ENCODE data around the gene CTDNEP1. TPM values are rescaled to one million over a fixed set of nuclear protein-coding genes. Genes with fewer than 3 reads are reported as not detected.

CTDNEP1 gene
- polyA plus RNA-seq, 2 of the 4 experiments (the other 2 are of a cell fraction) = 145 to 161 TPM

DNA sequence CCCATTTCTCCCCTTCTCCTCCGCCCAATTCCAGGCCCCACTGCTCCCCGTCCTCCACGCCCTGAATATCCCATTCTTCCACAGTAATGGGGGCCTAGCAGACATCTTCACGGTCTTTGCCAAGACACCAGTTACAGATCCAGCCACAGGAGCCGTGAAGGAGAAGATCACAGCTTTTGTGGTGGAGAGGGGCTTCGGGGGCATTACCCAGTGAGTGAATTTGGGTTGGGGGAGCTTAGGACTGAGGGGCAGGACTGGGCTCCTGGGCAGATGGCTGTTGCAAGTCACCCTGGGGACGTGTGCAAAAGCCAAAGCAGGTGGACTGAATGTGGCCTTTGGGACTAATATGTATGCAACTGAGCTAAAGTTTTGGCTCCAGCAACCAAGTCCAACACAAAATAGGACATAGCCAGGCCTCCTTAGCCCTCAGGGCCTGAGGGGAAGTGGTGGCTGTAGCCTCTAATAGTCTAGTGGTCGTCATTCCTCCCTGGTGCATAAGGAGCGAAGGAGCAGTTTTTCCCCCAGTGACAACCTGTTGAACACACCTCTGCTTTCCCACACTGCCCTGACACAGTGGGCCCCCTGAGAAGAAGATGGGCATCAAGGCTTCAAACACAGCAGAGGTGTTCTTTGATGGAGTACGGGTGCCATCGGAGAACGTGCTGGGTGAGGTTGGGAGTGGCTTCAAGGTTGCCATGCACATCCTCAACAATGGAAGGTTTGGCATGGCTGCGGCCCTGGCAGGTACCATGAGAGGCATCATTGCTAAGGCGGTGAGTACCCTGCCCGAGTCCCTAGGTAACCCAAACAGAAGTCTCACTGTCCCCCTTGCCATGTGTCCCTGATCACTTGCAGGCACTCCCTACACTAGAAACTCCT is 29.2 kb downstream of the CTDNEP1 start:
- Histone ChIP-seq H3K4me1 (peaks cover 30% of the 10 kb centered on the region), H3K4me3 (no peak overlapping the region), H3K9me3 (no peaks in the 10 kb centered on the region), H3K4me2 (no peak overlapping the region), H3K27ac (no peak overlapping the region)
- peak; percentile 67; the same call in 1 of the 2 replicates for TF ChIP-seq POLR2AphosphoS2 (conservative IDR thresholded peaks at IDR 0.05; ENCODE audit: low read length)
- 0 out of 2 replicates have a peak, but pooled peaks have one; percentile 4 for TF ChIP-seq POLR2A (IDR thresholded peaks at IDR 0.05; ENCODE audit: low read length)
- peak; percentile 19 to 37; a peak in 2 of 5 replicates for TF ChIP-seq JUN (IDR thresholded peaks at IDR 0.05)
- TF ChIP-seq CBX2 (IDR thresholded peaks at IDR 0.05; ENCODE audit: borderline replicate concordance, low read depth) = no peak
- POLR2A ChIA-PET = interaction anchor here (0.8 to 0.9 kb wide), 2 partner anchors 12 to 16 kb away, joined by 3 read pairs; partner anchors contain the start of gene DVL2
- WGBS (ENCODE audit: missing lambda C conversion rate) = 88% methylated on average over 15 of the region's 15 CpGs
- no peak for ATAC-seq
- no peak for FAIRE-seq
- CTCF ChIA-PET = interaction anchor here (1.0 to 10.0 kb wide), 8 partner anchors 15 to 177 kb away, joined by 3 to 169 read pairs (median 6); partner anchors contain the start of genes DVL2, GABARAP and PHF23
- DNase-seq (ENCODE audit: low read depth in 1 of 2, low spot score in 1 of 2) = no peak

DNA sequence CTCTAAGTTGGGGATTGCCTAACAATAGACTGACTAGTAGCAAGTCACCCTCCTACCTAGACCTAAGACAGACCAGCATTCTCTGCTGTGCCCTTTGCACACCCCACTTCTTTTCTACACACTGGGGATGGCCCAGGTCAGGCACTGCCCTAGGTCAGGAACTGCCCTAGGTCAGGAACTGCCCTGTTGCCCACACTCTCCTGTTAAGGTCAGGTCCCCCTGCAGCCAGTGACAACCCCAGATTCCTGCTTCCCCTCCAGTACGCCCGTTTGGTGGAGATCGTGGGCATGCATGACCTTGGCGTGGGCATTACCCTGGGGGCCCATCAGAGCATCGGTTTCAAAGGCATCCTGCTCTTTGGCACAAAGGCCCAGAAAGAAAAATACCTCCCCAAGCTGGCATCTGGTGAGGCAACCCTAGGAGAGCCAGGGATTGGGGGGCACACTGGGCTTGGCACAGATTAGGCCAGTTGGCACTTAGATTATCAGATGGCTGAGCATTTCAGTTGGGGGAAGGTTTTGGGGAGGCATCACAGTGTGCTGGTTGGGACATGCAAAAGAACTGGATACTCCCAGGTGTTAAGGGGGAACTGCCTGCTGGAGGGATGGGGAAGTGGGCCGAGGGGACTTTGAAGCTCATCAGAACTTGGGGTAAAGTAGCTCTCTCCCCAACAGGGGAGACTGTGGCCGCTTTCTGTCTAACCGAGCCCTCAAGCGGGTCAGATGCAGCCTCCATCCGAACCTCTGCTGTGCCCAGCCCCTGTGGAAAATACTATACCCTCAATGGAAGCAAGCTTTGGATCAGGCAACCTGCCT is 30.0 kb downstream of the CTDNEP1 start:
- POLR2A ChIA-PET = interaction anchor here (0.8 to 2.7 kb wide), 8 partner anchors 8 to 93 kb away, joined by 3 to 63 read pairs (median 4); partner anchors contain the start of genes DVL2, GABARAP, PHF23 and SLC2A4
- no peak; the same call in 1 of the 2 replicates for TF ChIP-seq TP53 (CRISPR knock-in tag; IDR thresholded peaks at IDR 0.05)
- no peak for TF ChIP-seq JUNB (IDR thresholded peaks at IDR 0.05)
- TF ChIP-seq, protein P1, sequence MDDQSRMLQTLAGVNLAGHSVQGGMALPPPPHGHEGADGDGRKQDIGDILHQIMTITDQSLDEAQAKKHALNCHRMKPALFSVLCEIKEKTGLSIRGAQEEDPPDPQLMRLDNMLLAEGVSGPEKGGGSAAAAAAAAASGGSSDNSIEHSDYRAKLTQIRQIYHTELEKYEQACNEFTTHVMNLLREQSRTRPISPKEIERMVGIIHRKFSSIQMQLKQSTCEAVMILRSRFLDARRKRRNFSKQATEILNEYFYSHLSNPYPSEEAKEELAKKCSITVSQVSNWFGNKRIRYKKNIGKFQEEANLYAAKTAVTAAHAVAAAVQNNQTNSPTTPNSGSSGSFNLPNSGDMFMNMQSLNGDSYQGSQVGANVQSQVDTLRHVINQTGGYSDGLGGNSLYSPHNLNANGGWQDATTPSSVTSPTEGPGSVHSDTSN (IDR thresholded peaks at IDR 0.05) = peak; percentile 14
- no peak for DNase-seq (ENCODE audit: low read depth in 1 of 2, low spot score in 1 of 2)
- peaks cover 36% of the 10 kb centered on the region for H3K4me1 ChIP-seq
- WGBS (ENCODE audit: missing lambda C conversion rate) = 90% methylated on average over 10 of the region's 10 CpGs
- ATAC-seq = peak in 1 of 2 experiments; percentile 0; a peak in 2 of 6 replicates
- H3K27ac ChIP-seq = peak overlapping the region in 1 of 2 experiments; percentile 98; a peak in 4 of 6 replicates
- CTCF ChIA-PET = interaction anchor here (0.6 to 10.0 kb wide), 26 partner anchors 12 to 644 kb away, joined by 3 to 169 read pairs (median 4); partner anchors contain the start of genes DVL2, GABARAP and PHF23
- H3K9me3 ChIP-seq = no peaks in the 10 kb centered on the region
- peak overlapping the region; percentile 86 for H3K4me2 ChIP-seq
- FAIRE-seq = no peak
- no peak overlapping the region for H3K4me3 ChIP-seq

DNA sequence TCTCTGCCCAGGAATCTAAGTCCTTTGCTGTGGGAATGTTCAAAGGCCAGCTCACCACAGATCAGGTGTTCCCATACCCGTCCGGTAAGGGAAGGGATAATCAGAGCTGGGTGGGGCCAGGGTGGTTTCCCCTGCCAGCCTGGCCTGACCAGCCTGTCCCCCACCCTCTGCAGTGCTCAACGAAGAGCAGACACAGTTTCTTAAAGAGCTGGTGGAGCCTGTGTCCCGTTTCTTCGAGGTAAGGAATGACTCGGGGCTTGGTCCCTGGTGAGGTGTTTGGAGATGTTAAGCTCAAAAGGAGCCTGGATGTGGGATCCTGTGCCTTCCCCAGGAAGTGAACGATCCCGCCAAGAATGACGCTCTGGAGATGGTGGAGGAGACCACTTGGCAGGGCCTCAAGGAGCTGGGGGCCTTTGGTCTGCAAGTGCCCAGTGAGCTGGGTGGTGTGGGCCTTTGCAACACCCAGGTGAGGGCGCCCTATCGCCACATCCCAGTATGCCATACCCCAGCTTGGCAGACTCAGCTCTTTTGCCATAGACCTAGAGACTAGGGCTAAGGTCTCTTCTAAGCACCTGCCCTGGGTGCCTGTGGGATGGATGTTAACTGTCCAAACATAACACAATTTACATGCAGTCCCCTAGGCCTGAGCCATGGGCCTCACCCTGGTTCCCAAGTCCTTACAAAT is 30.8 kb downstream of the CTDNEP1 start:
- CTCF ChIA-PET = interaction anchor here (0.5 to 10.0 kb wide), 30 partner anchors 11 to 644 kb away, joined by 3 to 169 read pairs (median 4); partner anchors contain the start of genes DVL2, GABARAP and PHF23
- POLR2A ChIA-PET = interaction anchor here (0.6 to 2.7 kb wide), 9 partner anchors 9 to 349 kb away, joined by 3 to 63 read pairs (median 5); partner anchors contain the start of genes DVL2, GABARAP, PHF23 and SLC2A4
- ATAC-seq = peak; percentile 55 to 76
- WGBS (ENCODE audit: missing lambda C conversion rate) = 9% methylated on average over 11 of the region's 11 CpGs
- DNase-seq (ENCODE audit: low read depth in 1 of 2, low spot score in 1 of 2) = peak; percentile 87 to 92
- peak; percentile 91 for FAIRE-seq
- TF ChIP-seq POLR2A (IDR thresholded peaks at IDR 0.05; ENCODE audit: low read length) (peak; percentile 30), CHD2 (IDR thresholded peaks at IDR 0.05; ENCODE audit: low read length, partially characterized antibody) (no peak), EHF (CRISPR knock-in tag; IDR thresholded peaks at IDR 0.05) (no peak), CEBPB (IDR thresholded peaks at IDR 0.05) (peak in 1 of 2 experiments; percentile 18; a peak in 1 of 4 replicates), JUN (IDR thresholded peaks at IDR 0.05) (peak in 1 of 2 experiments; percentile 12; a peak in 2 of 5 replicates), SMC3 (IDR thresholded peaks at IDR 0.05) (peak; percentile 46; the same call in 2 of the 3 replicates), RAD21 (conservative IDR thresholded peaks at IDR 0.05 in 1 of 2, IDR thresholded peaks at IDR 0.05 in 1 of 2) (peak; percentile 60 to 69), MAFK (IDR thresholded peaks at IDR 0.05; ENCODE audit: partially characterized antibody) (peak; percentile 93)
- TF ChIP-seq, protein P2, sequence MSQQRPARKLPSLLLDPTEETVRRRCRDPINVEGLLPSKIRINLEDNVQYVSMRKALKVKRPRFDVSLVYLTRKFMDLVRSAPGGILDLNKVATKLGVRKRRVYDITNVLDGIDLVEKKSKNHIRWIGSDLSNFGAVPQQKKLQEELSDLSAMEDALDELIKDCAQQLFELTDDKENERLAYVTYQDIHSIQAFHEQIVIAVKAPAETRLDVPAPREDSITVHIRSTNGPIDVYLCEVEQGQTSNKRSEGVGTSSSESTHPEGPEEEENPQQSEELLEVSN (IDR thresholded peaks at IDR 0.05; ENCODE audit: borderline replicate concordance, low read depth) = no peak
- TF ChIP-seq, protein P3, sequence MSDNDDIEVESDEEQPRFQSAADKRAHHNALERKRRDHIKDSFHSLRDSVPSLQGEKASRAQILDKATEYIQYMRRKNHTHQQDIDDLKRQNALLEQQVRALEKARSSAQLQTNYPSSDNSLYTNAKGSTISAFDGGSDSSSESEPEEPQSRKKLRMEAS (IDR thresholded peaks at IDR 0.05) = peak; percentile 27; the same call in 1 of the 2 replicates
- TF ChIP-seq, protein P4, sequence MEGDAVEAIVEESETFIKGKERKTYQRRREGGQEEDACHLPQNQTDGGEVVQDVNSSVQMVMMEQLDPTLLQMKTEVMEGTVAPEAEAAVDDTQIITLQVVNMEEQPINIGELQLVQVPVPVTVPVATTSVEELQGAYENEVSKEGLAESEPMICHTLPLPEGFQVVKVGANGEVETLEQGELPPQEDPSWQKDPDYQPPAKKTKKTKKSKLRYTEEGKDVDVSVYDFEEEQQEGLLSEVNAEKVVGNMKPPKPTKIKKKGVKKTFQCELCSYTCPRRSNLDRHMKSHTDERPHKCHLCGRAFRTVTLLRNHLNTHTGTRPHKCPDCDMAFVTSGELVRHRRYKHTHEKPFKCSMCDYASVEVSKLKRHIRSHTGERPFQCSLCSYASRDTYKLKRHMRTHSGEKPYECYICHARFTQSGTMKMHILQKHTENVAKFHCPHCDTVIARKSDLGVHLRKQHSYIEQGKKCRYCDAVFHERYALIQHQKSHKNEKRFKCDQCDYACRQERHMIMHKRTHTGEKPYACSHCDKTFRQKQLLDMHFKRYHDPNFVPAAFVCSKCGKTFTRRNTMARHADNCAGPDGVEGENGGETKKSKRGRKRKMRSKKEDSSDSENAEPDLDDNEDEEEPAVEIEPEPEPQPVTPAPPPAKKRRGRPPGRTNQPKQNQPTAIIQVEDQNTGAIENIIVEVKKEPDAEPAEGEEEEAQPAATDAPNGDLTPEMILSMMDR (IDR thresholded peaks at IDR 0.05) = peak; percentile 66
- Histone ChIP-seq H3K4me3 (peak overlapping the region; percentile 74), H3K9me3 (no peaks in the 10 kb centered on the region), H3K27ac (peak overlapping the region; percentile 88 to 98), H3K4me1 (peaks cover 44% of the 10 kb centered on the region), H3K4me2 (peak overlapping the region; percentile 86)
